ENCODE results near the gene FAM187B. TPM values are rescaled to one million over a fixed set of nuclear protein-coding genes. Genes with fewer than 3 reads are reported as not detected.
A peak's percentile ranks its signal among the peaks of the same experiment; 100 is the strongest.

The FAM187B gene
- total RNA-seq, 2 donors from 2014 or later: not detected

DNA sequence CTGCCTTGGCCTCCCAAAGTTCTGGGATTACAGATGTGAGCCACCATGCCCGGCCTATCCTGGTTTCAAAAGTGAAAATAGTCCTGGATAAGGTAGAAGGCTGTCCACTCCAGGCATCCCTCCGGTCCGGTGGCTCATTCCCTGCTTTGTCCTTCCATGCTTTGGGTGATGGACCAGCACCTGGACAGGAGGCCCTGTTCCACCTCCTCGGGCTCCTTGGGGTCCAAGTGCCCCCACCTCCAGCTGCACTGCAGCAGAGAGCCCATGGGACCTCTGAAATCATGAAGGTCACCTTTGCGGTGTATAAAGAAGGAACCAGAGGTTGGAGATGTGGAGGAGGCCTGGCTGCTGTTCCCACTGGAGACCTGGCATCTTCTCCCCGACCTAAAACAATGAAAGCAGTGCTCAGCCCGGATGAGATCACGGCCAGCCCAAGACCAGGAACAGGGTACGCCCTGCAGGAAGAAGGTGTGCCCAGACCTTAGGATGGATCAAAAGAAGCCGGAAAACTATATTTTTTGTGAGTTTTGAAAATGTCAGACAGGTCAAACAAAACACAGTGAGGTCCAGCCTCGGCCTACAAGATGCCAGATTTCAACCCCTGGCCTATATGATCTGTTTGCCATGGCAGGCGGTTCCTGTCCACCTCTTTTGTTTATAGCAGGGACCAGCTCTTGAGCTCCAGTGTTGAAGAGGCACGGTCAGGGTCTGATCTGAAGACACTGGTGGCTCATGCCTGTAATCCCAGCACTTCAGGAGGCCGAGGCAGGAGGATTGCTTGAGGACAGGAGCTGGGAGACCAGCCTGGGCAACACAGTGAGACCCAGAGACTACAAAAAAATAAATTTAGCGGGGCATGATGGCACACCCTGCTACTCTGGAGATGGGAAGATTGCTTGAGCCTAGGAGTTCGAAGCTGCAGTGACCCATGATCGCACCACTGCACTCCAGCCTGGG, 26.1 kb upstream of the FAM187B start:
- Mint-ChIP-seq H3K9me3 (no peaks in the 10 kb centered on the region), H3K4me1 (peaks cover 37% of the 10 kb centered on the region), H3K27me3 (ENCODE audit: insufficient read depth) (no peaks in the 10 kb centered on the region), H3K36me3 (ENCODE audit: low read depth) (peaks cover 81% of the 10 kb centered on the region), H3K27ac (peak overlapping the region; percentile 69), H3K4me3 (peak overlapping the region; percentile 31)
- Histone ChIP-seq H3K36me3 (ENCODE audit: control insufficient read depth, insufficient read depth, low read length) (peaks cover 83% of the 10 kb centered on the region), H3K27ac (ENCODE audit: low read depth, low read length) (no peak overlapping the region), H3K27me3 (ENCODE audit: control insufficient read depth, insufficient read depth, low read length, poor library complexity, severe bottlenecking) (no peaks in the 10 kb centered on the region), H3K4me1 (ENCODE audit: control insufficient read depth, insufficient read depth, low read length) (peaks cover 8% of the 10 kb centered on the region), H3K4me3 (ENCODE audit: low read length) (no peak overlapping the region), H3K9ac (ENCODE audit: extremely low read depth, low read length, poor library complexity, severe bottlenecking) (no peak overlapping the region), H3K9me3 (ENCODE audit: control insufficient read depth, low read length) (no peaks in the 10 kb centered on the region)
- 94 to 96% methylated on average over 15 to 17 of the region's 17 CpGs for WGBS, 2 experiments (ENCODE audit: insufficient coverage in 1 of 2, insufficient read length in 1 of 2)
- DNase-seq: no peak
- TF ChIP-seq, protein P1, sequence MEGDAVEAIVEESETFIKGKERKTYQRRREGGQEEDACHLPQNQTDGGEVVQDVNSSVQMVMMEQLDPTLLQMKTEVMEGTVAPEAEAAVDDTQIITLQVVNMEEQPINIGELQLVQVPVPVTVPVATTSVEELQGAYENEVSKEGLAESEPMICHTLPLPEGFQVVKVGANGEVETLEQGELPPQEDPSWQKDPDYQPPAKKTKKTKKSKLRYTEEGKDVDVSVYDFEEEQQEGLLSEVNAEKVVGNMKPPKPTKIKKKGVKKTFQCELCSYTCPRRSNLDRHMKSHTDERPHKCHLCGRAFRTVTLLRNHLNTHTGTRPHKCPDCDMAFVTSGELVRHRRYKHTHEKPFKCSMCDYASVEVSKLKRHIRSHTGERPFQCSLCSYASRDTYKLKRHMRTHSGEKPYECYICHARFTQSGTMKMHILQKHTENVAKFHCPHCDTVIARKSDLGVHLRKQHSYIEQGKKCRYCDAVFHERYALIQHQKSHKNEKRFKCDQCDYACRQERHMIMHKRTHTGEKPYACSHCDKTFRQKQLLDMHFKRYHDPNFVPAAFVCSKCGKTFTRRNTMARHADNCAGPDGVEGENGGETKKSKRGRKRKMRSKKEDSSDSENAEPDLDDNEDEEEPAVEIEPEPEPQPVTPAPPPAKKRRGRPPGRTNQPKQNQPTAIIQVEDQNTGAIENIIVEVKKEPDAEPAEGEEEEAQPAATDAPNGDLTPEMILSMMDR (conservative IDR thresholded peaks at IDR 0.05): no peak

DNA sequence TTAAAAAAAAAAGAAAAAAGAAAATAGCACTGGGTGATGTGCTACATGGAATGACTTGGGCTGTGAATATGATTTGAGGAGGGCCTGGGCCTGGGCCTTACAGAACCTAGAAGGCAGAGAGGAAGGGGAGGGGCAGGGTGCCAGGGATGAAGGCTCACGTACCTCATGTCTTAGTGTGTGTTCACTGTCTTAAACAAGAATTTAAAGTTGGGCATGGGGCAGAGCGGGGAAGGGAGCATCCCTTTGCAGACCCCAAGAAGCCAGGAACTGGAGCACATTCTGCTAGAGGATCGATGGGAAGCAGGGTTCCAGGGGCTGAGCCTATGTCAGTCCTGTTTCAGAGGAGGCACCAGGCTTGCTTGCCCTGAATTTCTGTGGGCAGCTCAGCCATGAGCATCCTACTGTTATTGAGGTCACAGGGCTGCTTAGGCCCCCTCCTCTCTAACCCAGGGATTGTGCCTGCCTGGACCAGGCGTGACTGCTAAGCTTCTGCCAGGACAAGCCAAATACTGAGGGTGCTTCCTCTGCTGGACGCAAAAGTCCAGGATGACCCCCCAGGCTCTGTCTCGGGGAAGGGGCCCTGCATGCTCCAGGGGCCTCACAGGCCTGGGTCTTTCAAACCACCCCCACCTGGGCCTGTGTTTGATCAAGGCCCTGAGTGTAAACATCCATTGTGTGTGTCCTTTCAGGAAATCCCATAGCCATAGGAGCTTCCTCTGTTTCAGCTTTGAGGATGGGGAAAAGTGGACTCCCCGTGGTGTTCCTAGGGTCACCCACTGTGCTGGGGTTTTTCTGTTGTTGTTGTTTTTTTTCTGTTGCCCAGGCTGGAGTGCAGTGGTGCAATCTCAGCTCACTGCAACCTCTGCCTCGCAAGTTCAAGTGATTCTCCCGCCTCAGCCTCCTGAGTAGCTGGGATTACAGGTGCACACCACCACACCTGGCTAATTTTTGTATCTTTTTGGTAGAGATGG, 25.1 kb upstream of the FAM187B start:
- TF ChIP-seq, protein P1 (conservative IDR thresholded peaks at IDR 0.05): no peak
- no peak overlapping the region for H3K4me3 ChIP-seq (ENCODE audit: low read length)
- peaks cover 38% of the 10 kb centered on the region for H3K4me1 Mint-ChIP-seq

DNA sequence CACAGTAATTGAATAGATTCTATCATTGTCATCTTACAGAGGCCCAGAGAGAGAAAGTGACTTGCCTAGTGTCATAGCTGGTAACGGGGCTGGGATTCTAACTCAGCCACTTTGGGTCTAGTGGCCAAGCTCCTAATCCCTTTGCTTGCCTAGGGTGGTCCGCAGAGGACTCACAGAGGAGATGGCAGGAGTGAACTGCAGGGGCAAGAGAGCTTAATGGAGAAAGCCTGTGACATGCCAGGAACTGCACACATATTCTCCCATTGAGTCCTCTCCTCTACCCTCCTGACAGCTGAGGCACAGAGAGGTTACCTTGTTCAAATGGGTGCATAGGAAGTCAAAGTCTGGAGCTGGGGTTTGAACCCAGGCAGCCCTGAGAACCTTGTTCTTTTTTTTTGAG, 22.9 kb upstream of the FAM187B start:
- H3K4me1 ChIP-seq (ENCODE audit: control insufficient read depth, insufficient read depth, low read length): peaks cover 8% of the 10 kb centered on the region
- H3K4me3 ChIP-seq (ENCODE audit: low read length): no peak overlapping the region
- no peaks in the 10 kb centered on the region for H3K27me3 ChIP-seq (ENCODE audit: control insufficient read depth, insufficient read depth, low read length, poor library complexity, severe bottlenecking)
- H3K9ac ChIP-seq (ENCODE audit: extremely low read depth, low read length, poor library complexity, severe bottlenecking): no peak overlapping the region
- no peaks in the 10 kb centered on the region for H3K9me3 Mint-ChIP-seq
- H3K27ac Mint-ChIP-seq: no peak overlapping the region
- H3K4me1 Mint-ChIP-seq: peaks cover 39% of the 10 kb centered on the region
- H3K27ac ChIP-seq (ENCODE audit: low read depth, low read length): no peak overlapping the region
- H3K36me3 ChIP-seq (ENCODE audit: control insufficient read depth, insufficient read depth, low read length): peaks cover 54% of the 10 kb centered on the region
- 57 to 98% methylated on average over 1 to 2 of the region's 2 CpGs for WGBS, 2 experiments (ENCODE audit: insufficient coverage in 1 of 2, insufficient read length in 1 of 2)
- DNase-seq: no peak
- no peaks in the 10 kb centered on the region for H3K27me3 Mint-ChIP-seq (ENCODE audit: insufficient read depth)
- H3K4me3 Mint-ChIP-seq: peak overlapping the region; percentile 100
- H3K9me3 ChIP-seq (ENCODE audit: control insufficient read depth, low read length): no peaks in the 10 kb centered on the region
- TF ChIP-seq, protein P1 (conservative IDR thresholded peaks at IDR 0.05): no peak
- peaks cover 57% of the 10 kb centered on the region for H3K36me3 Mint-ChIP-seq (ENCODE audit: low read depth)

More for the DNA sequence above, 25.1 kb upstream of the FAM187B start:
- Mint-ChIP-seq H3K27me3 (ENCODE audit: insufficient read depth) (no peaks in the 10 kb centered on the region), H3K27ac (peak overlapping the region; percentile 69), H3K4me3 (peak overlapping the region; percentile 31), H3K9me3 (no peaks in the 10 kb centered on the region), H3K36me3 (ENCODE audit: low read depth) (peaks cover 75% of the 10 kb centered on the region)
- H3K36me3 ChIP-seq (ENCODE audit: control insufficient read depth, insufficient read depth, low read length): peaks cover 73% of the 10 kb centered on the region
- DNase-seq: peak; percentile 85
- peaks cover 8% of the 10 kb centered on the region for H3K4me1 ChIP-seq (ENCODE audit: control insufficient read depth, insufficient read depth, low read length)
- WGBS, 2 experiments (ENCODE audit: insufficient coverage in 1 of 2, insufficient read length in 1 of 2): 76 to 84% methylated on average over 8 to 9 of the region's 9 CpGs
- no peaks in the 10 kb centered on the region for H3K27me3 ChIP-seq (ENCODE audit: control insufficient read depth, insufficient read depth, low read length, poor library complexity, severe bottlenecking)
- no peak overlapping the region for H3K27ac ChIP-seq (ENCODE audit: low read depth, low read length)
- H3K9me3 ChIP-seq (ENCODE audit: control insufficient read depth, low read length): no peaks in the 10 kb centered on the region
- H3K9ac ChIP-seq (ENCODE audit: extremely low read depth, low read length, poor library complexity, severe bottlenecking): no peak overlapping the region
